Activated naive CD4-positive, alpha-beta T cell treated with anti-CD3 and anti-CD28 coated beads, Interleukin-2, amount 50 U/mL, for 16 hours (primary cell): ENCODE measurements around the gene CLIC6.

Experiments
- DNase-seq: peaks from one replicate; pipeline ENCODE4 v3.0.0-alpha.2; 2020

The CLIC6 gene

GRCh38 chr21:34730194-34730593 lies 61.4 kb downstream of the CLIC6 start:
- DNase-seq: no peak

- DNase-seq: no peak
These were observed 62.1 kb downstream of the CLIC6 start for GRCh38 chr21:34730756-34731445.

DNA sequence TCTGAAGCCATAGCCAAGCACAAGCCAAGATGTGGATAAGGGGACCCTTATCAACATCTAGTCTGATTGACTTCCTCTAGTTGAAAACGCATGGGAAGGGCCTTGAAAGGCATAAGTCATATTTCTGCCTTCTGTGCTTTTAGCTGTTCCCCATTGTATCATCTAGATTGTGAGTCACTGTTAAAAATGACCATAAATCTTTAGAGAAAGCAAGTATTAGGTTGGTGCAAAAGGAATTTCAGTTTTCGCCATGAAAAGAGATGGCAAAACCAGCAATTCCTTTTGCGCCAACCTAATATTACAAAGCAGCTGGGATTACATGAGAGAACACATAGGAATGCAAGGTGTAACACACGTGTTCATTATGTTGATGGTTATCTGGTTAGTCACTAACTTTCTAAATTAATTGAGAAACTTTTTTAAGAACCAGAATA lies 63.6 kb downstream of the CLIC6 start:
- DNase-seq: no peak

DNA sequence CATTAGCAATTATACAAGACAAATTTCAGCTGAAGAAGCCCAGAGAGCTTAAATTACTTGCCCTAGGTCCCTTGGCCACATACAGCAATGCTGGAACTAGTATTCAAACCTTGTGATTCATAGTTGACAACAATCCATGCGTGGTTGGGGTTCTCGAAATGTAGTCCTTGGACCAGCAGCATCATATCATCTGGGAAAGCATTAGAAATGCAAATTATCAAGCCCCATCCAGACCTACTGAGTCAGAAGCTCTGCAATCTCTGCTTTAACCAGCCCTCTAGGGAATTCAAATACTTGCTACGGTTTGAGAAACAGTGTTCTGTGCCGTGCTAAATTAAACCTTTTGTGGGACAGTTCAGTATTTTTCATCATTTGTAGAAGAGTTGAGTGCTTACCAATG lies 65.1 kb downstream of the CLIC6 start:
- DNase-seq: no peak

DNA sequence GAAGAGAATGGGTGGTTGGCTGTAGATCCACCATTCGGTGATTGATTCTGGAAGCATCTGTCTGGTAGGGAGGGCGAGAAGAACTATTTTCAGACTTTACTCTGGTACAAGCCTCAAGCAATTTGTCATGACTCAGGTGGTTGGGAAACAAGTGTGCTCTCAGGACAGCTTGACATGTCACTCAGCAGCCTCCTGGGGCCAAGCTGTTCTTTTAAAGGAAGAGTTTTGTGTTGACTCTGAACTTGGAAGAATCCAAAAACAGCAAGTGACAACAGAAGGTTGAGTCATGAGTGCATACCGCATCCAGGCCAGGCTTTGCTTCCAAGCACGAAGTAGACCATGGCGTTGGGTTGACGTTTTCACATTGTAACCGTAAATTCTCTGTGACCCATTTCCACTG lies 65.9 kb downstream of the CLIC6 start:
- DNase-seq: no peak

GRCh38 chr21:34736116-34736874 lies 67.5 kb downstream of the CLIC6 start:
- no peak for DNase-seq

DNA sequence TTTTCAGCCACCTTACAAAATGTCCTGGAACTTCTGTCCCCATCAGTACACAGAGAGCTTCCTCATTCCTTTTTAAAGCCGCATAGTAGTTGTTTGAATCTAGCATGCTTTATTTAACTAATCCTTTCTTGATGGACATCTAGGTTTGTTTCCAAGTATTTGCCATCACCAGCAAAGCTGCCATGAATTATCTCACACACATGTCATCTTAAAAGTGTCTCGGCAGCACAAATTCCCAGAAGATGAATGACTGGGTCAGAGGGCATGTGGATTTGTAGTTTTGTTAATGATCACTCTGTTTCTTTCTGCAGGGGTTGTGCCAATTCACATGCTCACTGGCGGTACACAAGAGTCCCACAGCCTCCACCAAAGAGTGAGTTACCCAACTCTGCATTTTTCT lies 68.3 kb downstream of the CLIC6 start:
- no peak for DNase-seq

DNA sequence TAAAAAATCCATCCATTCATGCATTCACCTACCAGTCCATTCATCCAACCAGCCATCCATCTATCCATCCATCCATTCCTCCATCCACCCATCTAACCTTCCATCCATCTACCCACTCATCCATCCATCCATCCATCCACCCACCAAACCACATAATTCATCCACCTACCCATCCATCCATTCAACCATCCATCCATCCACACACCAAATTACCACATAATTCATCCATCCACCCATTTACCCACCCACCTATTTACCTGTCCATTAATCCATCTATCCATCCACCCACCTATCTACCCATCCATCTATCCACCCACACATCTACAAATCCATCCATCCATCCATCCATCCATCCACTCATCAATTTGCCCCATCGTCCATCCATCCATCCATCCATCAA lies 71.4 kb downstream of the CLIC6 start:
- DNase-seq: no peak

DNA sequence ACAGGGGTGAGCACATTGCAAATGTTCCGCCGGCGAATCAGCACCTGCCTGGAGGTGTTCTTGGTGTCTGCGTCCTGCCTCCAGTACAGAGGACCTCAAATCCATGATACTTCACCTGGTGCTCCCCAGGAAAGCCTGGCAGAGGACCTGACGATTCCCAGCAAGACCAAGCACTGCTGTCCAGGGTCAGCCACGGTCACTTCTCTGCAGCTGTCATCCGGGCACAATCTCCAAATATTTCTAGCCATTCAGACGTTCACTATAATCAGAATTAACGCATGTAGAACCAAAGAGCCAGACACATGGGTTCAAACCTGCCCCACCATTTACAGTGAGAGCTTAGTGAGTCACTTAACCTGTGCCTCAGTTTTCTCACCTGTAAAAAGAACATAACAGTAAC lies 74.5 kb downstream of the CLIC6 start:
- no peak for DNase-seq

DNA sequence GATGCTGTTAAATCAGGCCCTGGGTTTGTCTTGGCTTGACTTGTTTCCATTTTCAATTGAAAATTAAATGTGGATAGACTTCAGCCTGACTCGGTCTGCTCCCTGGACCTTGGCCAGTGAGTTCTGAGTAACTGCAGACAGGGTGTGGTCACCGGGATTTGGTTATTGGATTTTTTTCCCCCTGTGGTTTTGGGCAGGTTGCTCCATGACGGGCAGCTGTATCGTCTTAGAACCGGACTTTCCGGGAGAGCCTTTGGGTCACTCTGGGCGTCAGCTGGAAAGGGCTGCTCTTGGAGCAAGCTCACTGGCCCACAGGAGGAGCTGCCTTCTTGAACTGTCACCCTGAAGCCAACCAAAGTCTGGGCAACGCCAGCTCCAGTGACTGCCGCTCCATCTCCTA lies 75.0 kb downstream of the CLIC6 start:
- DNase-seq: no peak

- no peak for DNase-seq
These were observed 76.0 kb downstream of the CLIC6 start for GRCh38 chr21:34744801-34745200.

- DNase-seq: peak; percentile 46
These were observed 76.9 kb downstream of the CLIC6 start for GRCh38 chr21:34745557-34746255.

DNA sequence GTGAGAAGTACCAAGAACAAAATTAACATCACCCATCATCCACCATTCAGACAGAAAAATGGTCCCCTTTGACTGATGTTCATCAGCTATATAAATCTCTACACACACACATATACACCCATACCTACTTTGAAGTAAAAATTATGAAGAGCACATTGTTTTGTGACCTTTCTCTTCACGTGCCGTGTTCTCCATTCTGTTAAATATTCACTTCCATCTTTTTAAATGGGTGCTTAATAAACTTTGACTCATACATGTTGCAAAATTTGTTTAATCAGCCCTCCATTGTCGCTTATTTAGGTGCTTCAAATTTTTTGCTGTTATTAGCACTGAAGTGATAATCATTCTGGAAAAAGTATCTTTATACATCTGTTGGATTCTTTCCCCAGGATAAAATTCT lies 80.1 kb downstream of the CLIC6 start:
- DNase-seq: no peak

- no peak for DNase-seq
These were observed 86.2 kb downstream of the CLIC6 start for GRCh38 chr21:34754690-34755647.

GRCh38 chr21:34761758-34762330 lies 93.0 kb downstream of the CLIC6 start:
- no peak for DNase-seq

GRCh38 chr21:34762786-34763185 lies 94.0 kb downstream of the CLIC6 start:
- DNase-seq: no peak

DNA sequence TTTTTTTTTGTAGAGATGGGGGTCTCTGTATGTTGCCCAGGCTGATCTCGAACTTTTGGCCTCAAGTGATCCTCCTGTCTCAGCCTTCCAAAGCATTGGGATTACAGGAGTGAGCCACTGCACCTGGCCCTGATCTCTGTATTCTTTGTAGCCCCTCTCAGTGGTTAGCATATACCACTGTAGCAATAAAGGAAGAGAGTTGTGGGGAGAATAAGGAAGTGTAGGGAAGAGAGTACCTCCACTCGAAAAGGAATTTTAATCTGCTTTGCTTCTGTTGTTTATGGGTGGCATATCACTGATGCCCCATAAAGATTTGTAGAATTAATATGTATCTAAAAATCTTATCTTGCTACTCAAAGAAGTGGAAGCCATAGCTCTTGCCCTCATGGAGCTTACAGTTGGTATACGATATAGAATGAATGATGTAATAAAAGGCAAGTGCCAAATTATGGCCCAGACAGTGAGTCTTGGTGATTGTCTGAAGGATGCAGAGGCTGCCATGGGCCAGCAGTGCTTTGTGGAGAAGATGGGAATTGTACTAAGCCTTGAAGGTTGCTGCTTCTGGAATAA lies 96.0 kb downstream of the CLIC6 start:
- no peak for DNase-seq

GRCh38 chr21:34765619-34766018 lies 96.8 kb downstream of the CLIC6 start:
- no peak for DNase-seq

DNA sequence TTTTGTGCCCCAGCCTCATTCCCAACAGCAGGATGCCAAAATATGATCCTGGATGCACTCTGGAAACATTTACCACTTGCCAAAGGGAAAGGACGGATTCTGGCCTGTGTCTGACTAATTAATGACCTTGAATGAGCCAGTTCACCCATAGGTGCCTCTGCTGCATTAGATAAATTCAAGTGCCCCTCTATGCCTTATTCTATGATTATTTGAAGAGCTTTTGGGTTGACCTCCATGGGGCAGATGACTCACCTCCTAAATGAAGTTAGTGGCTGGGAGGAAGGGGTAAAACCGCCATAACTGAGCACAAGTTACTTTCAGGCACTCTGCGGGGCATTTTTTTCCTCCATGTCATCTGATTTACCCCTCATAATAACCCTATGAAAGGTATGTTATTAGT lies 98.1 kb downstream of the CLIC6 start:
- no peak for DNase-seq
